ENCODE data around the gene PSENEN. TPM values are rescaled to one million over a fixed set of nuclear protein-coding genes. Genes with fewer than 3 reads are reported as not detected.
A peak's percentile ranks its signal among the peaks of the same experiment; 100 is the strongest.

PSENEN gene
- total RNA-seq, 1 donor from 2014 or later: 32.5 TPM

GRCh38 chr19:35733180-35734125 lies 12.0 kb upstream of the PSENEN start:
- no peak for DNase-seq (ENCODE audit: low read depth)

- DNase-seq (ENCODE audit: low read depth): peak; percentile 38
Measured at GRCh38 chr19:35734273-35734672, 11.2 kb upstream of the PSENEN start.

- DNase-seq (ENCODE audit: low read depth): no peak
Measured at GRCh38 chr19:35734889-35735288, 10.6 kb upstream of the PSENEN start.

- no peak for DNase-seq (ENCODE audit: low read depth)
Measured at GRCh38 chr19:35736913-35737886, 8.3 kb upstream of the PSENEN start.

GRCh38 chr19:35738021-35738886 lies 7.2 kb upstream of the PSENEN start:
- no peak for DNase-seq (ENCODE audit: low read depth)

GRCh38 chr19:35738887-35739229 lies 6.6 kb upstream of the PSENEN start:
- DNase-seq (ENCODE audit: low read depth): no peak

GRCh38 chr19:35739275-35740107 lies 6.0 kb upstream of the PSENEN start:
- no peak for DNase-seq (ENCODE audit: low read depth)

GRCh38 chr19:35740108-35740422 lies 5.4 kb upstream of the PSENEN start:
- no peak for DNase-seq (ENCODE audit: low read depth)

GRCh38 chr19:35740423-35741202 lies 4.8 kb upstream of the PSENEN start:
- DNase-seq (ENCODE audit: low read depth): peak; percentile 98

GRCh38 chr19:35741203-35741515 lies 4.3 kb upstream of the PSENEN start:
- peak; percentile 34 for DNase-seq (ENCODE audit: low read depth)

- no peak for DNase-seq (ENCODE audit: low read depth)
Measured at GRCh38 chr19:35742121-35742724, 3.2 kb upstream of the PSENEN start, which contains the start of gene IGFLR1. Gene IGFLR1, minus strand, starts transcription at chr19:35742452. Its CDS starts 1,272 bp downstream, at chr19:35741180.

GRCh38 chr19:35743640-35744429 lies 1.6 kb upstream of the PSENEN start:
- DNase-seq (ENCODE audit: low read depth): no peak

GRCh38 chr19:35744430-35745327 lies 772 bp upstream of the PSENEN start:
- peak; percentile 98 for DNase-seq (ENCODE audit: low read depth)

- no peak for DNase-seq (ENCODE audit: low read depth)
Measured at GRCh38 chr19:35746087-35746462, 624 bp downstream of the PSENEN start.

- no peak for DNase-seq (ENCODE audit: low read depth)
Measured at GRCh38 chr19:35746531-35746930, 1.1 kb downstream of the PSENEN start.

GRCh38 chr19:35748106-35749020 lies 2.9 kb downstream of the PSENEN start, which contains the start of gene LIN37:
Gene LIN37, plus strand, starts transcription at chr19:35748576. Its CDS starts 149 bp downstream, at chr19:35748725.
- DNase-seq (ENCODE audit: low read depth): peak; percentile 100

All from myocyte (in vitro differentiated cells).